ENCODE data around the gene FZD2. TPM values are rescaled to one million over a fixed set of nuclear protein-coding genes. Genes with fewer than 3 reads are reported as not detected.
"Not testable (repeated sequence)": the region's sequence is repeated elsewhere in the genome, so short reads cannot be mapped to it uniquely, and the experiment has no call there.

The FZD2 gene
- total RNA-seq, result under 1 TPM in 1 of 2 experiments, not detected in 1; 0.15 TPM

DNA sequence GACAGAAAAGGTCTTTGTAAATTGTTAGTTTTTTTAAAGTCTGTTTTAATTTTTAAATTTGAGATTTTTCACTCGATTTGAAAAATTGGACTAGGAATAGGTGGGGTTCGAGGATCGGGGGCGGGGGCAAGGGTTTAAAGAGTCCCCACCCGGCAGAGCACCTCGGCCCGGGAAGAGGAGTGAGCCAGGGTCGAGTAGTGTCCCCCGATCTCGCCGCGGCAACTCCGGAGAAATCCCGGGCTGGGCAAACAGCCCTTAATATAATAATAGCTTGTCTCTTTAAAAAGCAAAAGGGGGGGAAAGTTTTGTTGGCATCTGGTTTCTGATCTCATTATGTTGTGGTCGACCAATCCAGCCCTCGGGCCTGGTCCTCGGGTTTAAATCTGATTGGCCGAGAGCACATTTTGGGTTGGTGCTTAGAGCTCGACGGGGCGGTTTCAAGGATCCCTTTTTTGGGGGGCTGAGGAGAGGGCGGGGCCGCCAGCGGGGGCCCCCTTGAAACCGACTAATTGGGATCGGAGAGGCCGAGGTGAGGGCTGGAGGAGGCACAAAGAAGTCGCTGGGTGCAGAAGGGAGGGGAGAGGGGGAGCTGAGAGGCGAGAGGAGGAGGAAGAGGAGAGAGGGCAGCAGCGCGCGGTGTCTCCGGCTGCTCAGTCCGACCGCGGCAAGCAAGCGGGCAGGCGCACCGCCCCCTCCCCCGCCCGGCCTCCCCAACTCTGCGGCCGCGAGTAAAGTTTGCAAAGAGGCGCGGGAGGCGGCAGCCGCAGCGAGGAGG lies at the start of gene FZD2:
Gene FZD2, plus strand, starts transcription at position 653 of the 775 bp plus-strand sequence. CDS start 205 bp downstream, outside the sequence.
- ChIA-PET CTCF (interaction anchor here (0.6 to 0.8 kb wide), 3 partner anchors 23 to 434 kb away, joined by 3 to 4 read pairs (median 3); partner anchors contain the start of gene HDAC5), POLR2A (no interaction called here)

DNA sequence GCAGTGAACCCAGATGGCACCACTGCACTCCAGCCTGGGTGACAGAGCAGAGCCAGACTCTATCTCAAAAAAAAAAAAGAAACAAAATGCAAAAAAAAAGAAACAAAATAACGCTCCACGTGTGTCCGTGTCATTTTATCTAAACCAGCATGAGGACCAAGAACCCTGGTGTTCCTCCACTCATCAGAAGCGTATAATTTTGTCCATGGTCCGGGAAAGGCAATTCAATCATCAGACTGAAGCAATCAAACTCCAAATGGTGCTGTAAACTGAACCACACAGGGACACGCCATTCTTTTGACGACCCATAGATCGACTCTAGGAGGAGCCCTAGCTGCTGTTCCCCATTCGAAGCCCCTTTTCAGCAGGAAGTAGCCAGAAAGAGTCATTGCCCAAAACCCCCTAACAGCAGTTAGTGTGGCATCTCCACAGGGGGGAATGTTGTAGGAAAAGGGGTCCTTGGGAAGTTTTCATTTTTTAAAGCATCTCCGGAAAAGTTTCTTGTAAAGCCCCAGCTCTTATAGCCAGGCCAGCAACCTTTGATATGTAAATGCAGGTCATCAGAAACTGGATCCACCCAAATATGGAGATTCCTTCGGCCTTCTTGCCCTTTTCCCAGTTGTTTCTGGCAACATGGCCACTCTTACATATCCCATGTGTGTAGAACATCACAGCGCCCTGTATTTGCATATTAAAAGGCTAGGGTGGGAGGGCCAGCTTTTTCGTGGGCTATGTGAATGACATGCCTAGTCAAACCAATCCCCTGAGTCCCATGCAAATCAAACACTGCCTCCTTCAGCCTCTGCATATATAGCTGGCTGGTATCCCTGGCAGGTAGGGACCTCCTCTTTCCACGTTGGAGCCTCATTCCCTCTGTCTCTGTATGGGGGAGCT lies 45.8 kb upstream of the FZD2 start:
- POLR2A ChIA-PET, result not testable (repeated sequence)

DNA sequence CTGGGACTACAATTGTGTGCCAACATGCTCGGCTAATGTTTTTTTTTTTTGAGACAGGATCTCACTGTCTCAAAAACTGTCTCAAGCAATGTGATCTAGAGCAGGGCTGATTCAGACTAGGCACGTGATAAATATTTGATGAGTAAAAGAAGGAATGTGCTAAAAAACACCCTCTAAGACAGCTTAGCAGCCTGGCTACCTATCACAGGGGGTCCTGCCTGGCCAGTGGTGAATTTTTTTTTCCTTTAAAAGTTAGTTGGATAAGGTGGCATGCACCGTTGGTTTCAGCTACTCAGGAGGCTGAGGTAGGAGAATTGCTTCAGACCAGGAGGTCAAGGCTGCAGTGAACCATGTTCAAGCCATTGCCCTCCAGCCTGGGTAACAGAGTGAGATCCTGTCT lies 39.3 kb upstream of the FZD2 start:
- POLR2A ChIA-PET, result no interaction called here

More for the DNA sequence above, 45.8 kb upstream of the FZD2 start:
- CTCF ChIA-PET, result interaction anchor here (0.9 kb wide), 1 partner anchor 136 kb away, joined by 4 read pairs; no protein-coding TSS in a partner anchor

DNA sequence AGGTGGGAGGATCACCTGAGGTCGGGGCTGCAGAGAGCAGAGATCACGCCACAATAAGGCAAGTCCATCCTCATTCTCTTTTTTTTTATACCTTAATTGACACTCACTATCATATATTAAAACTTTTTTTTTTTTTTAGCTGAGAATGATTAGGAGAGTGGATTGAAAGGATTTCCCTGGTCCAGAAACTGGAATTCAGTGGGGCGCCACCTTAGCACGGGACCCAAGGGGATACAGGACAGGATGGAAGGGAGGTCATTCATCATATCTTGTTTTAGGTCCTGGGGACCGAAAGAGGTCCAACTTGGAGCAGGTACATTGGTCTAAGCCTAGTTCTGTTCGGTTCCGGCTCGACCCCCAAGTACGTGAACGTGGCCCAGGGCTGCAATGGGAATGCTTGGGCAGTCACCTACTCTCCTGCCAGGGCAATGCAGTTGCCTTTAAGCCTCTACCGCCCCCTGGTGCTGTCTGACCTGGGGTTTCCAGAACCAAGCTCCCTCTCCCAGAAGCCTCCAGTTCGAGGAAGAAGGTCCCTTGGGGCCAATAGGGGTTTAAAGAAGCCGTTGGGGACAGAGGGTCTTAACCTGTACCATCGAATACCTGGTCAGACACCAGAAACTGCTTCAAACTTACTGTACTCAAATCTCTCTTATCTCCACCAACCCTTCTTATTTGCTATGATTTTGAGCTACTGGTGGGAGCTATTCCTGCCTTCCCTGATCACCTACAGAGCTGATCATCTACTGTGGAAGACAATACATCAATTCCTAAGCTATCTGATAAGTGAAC lies 34.2 kb upstream of the FZD2 start:
- ChIA-PET CTCF (interaction anchor here (0.6 to 2.0 kb wide), 10 partner anchors 10 to 354 kb away, joined by 3 to 9 read pairs (median 3); partner anchors contain the start of genes DBF4B and GRN), POLR2A (interaction anchor here (0.6 kb wide), 1 partner anchor 21 kb away, joined by 8 read pairs; no protein-coding TSS in a partner anchor)

More for the DNA sequence above, 39.3 kb upstream of the FZD2 start:
- CTCF ChIA-PET, result no interaction called here

DNA sequence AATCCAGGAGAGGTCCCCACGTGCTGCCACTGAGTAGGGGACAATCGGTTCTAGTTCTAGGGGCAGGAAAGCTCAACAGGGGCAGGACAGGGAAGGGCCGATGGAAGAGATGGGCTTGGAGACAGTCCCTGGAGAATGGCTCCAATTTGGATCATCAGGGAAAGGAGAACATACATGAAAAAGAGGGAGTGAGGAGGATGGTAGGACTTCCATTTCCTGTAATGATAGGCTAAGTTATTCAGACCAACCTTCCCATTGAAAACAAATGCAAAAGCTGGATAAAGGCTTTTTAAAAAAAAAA lies 33.7 kb upstream of the FZD2 start:
- POLR2A ChIA-PET, result interaction anchor here (0.6 kb wide), 1 partner anchor 21 kb away, joined by 8 read pairs; no protein-coding TSS in a partner anchor

DNA sequence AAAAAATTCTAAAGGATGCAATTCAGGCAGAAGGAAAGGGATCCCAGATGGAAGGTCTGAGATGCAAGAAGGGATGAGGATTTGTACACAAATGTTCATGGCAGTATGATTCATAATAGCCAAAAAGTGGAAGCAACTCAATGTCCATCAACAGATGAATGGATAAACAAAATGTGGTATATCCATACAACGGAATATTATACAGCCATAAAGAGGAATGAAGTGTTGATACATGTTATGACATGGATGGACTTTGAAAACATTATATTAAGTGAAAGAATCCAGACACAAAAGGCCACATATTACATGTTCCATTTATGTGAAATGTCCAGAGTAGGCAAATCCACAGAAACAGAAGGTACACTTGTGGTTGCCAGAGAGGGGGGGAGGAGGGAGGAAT lies 30.2 kb upstream of the FZD2 start:
- POLR2A ChIA-PET, result no interaction called here

More for the DNA sequence above, 33.7 kb upstream of the FZD2 start:
- CTCF ChIA-PET, result interaction anchor here (0.6 to 2.0 kb wide), 7 partner anchors 10 to 354 kb away, joined by 3 to 9 read pairs (median 3); partner anchors contain the start of gene GRN

DNA sequence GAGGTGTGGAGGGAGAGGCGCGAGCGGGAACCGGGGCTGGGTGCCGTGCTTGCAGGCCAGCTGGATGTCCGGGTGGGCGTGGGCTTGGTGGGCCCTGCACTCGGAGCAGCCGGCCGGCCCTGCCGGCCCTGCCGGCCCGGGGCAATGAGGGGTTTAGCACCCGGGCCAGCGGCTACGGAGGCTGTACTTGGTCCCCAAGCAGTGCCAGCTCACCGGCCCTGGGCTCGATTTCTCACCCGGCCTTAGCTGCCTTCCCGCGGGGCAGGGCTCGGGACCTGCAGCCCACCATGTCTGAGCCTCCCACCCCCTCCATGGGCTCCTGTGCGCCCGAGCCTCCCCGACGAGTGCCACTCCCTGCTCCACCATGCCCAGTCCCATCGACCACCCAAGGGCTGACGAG lies 29.3 kb upstream of the FZD2 start:
- ChIA-PET POLR2A (no interaction called here), CTCF (no interaction called here)

More for the DNA sequence above, 30.2 kb upstream of the FZD2 start:
- CTCF ChIA-PET, result no interaction called here

DNA sequence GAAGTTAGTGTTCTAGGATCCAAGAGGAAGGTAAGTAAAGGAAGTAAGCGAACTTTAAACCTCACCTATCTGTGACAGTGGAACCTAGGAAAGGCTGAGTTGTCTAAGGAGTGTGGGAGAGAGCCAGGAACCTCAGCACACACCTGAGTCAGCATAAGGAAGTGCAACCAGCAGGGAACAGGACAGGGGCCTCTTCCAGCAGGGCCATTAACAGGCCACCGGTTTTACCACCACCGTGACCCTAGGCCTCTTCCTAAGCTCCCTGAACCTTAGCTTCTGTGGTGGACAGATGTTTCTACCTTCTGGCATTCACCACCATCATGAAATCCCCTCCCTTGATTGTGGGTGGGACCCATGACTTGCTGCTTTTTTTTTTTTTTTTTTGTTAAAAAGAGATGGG lies 27.4 kb upstream of the FZD2 start:
- CTCF ChIA-PET, result interaction anchor here (0.7 to 1.0 kb wide), 2 partner anchors 178 to 308 kb away, joined by 3 to 4 read pairs; no protein-coding TSS in a partner anchor
- POLR2A ChIA-PET, result no interaction called here

DNA sequence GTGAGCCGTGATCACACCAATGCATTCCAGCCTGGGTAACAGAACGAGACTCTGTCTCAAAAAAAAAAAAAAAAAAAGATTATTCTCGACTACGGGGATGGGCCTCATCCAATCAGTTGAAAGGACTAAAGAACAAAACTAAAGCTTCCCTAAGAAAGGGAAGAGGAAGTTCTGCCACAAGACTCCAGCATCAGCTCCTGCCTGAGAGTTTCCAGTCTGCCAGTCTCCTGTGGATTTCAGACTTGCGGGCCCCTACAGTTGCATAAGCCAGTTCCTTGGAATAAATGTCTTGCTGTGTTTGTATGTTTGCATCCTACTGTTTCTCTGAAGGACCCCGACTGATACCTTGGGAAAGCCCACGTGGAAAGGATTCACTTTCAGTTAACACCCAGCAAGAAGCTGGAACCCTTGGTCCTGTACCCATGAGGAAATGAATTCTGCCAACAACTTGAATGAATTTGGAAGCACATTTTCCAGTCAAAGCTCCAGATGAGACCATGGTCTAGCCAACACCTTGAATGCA lies 26.3 kb upstream of the FZD2 start:
- ChIA-PET CTCF (interaction anchor here (0.6 kb wide), 1 partner anchor 102 kb away, joined by 4 read pairs; no protein-coding TSS in a partner anchor), POLR2A (no interaction called here)

DNA sequence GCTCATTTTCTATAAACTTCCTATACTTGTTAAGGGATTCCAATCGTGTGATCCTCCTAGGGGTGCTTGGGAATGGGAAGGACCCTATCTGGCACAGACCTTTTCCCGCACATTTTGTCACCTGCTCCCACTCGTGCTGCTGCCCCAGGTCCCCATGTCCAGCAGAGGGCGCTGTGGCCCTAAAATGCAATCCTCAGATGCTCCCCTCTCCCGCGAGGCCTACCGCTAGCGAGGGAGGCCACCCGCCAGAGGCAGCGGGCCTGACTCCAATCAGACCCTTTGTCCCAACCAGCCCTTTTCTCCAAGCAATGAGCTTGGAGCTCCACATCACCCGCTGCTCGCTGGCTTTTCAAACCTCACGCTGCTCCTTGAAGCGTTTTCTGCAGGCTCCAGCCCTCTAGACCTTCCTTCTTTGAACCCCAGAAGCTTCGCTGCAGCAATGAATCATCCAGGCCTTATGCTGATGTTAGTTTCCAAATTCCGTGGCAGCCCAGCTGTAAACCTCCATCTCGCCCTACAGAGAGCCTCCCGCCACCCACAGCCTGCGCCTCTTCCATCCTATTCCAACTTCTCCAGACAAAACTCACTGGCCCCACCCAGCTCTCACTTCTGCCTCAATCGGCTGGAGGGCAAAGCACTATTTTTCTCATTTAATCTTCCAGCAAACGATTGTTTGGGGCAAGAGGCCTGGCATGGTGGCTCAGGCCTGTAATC lies 23.6 kb upstream of the FZD2 start:
- POLR2A ChIA-PET, result no interaction called here

DNA sequence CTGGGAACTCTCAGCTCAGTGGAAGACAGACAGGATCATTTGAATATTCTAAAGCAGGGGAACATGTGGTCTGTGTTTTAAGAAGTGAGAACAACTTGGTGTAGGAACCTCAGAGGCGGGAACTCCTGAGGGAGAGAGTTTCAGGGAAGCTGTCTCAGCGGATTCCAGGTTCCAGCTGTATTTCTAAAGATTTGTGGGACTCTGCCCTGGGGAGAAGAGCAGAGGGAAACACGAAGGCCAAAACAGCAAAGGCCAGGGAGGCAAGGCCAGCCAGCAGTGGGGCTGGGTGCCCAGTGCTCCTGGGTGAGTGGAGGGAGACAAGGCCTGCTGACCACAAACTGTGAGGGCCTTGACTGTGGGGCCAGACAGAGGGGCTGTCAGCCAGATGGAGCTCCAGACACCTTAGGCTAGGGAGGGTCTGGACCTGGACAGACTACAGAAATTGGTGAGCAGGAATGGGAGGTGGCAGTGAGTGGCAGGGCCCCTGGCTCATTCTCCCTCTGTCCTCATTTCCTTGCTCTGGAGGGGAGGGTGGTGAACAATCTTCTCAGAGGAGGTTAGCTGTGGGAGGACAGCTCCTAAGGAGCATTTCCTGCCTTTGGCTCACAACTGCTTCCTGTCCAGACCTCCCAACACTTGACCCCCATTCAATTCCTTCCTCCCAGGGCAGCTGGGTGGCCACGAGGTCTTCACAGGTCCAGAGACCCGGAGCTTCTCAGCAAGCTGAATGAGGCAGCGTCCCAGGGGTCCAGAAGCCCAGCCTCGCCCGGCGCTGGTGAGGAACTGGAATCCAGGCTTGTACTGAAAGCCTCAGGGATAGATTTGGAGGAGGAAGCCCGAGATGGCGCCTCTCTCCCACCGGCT lies 21.0 kb upstream of the FZD2 start:
- ChIA-PET POLR2A (no interaction called here), CTCF (interaction anchor here (0.9 to 1.8 kb wide), 2 partner anchors 14 to 31 kb away, joined by 3 to 5 read pairs; no protein-coding TSS in a partner anchor)

More for the DNA sequence above, 23.6 kb upstream of the FZD2 start:
- CTCF ChIA-PET, result interaction anchor here (0.6 to 1.6 kb wide), 13 partner anchors 11 to 596 kb away, joined by 3 to 9 read pairs (median 3); partner anchors contain the start of genes CCDC43 and FZD2

DNA sequence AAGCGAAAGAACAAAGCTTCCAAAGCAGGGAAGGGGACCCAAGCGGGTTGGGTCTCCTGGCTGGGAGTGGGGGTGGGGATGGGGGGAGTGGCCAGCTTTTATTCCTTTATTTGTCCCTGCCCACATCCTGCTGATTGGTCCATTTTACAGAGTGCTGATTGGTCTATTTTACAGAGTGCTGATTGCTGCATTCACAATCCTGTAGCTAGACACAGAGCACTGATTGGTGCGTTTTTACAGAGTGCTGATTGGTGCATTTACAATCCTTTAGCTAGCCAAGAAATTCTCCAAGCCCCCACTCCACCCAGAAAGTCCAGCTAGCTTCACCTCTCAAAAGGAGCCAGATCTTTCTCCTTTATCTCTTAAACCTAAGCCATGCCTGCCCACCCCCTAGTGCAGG lies 19.4 kb upstream of the FZD2 start:
- POLR2A ChIA-PET, result not testable (repeated sequence)

DNA sequence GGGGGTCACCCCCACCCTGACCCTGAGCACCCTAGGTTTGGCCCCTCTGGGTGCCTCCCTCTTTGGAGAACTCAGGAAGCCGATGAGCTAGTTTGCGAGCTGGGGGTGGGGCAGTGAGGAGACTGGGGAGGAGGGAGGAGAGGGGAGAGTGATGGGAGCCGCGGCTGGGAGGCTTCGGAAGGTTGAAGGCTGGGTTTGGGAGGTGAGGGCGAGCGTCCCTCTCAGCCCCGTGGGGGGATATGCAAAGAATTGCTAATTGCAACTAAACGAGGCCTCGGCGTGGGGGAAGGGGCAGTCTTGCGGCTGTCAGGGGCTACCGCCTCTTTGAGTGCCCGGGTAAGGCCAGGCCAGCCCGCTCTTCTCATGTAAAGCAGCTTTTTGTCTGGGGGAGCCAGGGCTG lies 17.6 kb upstream of the FZD2 start:
- ChIA-PET POLR2A (no interaction called here), CTCF (no interaction called here)

More for the DNA sequence above, 19.4 kb upstream of the FZD2 start:
- CTCF ChIA-PET, result not testable (repeated sequence)

DNA sequence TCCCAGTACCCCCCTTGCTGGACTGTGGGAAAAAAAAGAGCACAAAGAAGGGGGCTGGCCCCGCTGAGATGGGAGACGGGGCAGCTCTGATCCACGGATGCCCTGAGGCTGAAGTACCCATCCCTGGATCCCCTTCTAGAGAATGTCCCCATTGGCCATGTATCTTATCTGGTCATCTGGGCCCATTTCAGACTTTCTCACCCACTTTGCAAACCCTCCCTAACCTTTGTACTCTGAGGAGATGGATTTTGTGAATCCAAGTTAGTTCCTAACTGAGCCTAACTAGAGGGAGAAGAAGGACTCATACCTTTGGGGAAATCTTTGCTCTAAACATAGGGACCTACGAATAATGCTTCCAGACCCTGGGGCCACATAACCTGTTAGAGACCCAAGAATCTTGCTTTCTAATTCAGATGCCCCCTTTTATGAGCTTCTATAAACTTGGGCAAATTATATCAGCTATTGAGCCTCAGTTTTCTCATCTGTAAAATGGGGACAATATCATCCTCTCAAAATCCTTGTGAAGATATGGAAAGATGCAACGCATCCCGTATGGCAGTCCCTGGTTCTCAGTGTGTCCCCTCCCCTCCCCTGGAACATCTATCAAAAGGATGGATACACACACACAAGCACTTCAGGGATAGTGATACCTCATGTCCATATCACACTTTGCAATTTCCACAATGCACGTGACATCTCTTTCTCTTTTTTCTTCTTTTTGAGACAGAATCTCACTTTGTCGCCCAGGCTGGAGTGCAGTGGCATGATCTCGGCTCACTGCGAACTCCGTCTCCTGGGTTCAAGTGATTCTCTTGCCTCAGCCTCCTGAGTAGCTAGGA lies 16.8 kb upstream of the FZD2 start:
- ChIA-PET CTCF (no interaction called here), POLR2A (no interaction called here)

DNA sequence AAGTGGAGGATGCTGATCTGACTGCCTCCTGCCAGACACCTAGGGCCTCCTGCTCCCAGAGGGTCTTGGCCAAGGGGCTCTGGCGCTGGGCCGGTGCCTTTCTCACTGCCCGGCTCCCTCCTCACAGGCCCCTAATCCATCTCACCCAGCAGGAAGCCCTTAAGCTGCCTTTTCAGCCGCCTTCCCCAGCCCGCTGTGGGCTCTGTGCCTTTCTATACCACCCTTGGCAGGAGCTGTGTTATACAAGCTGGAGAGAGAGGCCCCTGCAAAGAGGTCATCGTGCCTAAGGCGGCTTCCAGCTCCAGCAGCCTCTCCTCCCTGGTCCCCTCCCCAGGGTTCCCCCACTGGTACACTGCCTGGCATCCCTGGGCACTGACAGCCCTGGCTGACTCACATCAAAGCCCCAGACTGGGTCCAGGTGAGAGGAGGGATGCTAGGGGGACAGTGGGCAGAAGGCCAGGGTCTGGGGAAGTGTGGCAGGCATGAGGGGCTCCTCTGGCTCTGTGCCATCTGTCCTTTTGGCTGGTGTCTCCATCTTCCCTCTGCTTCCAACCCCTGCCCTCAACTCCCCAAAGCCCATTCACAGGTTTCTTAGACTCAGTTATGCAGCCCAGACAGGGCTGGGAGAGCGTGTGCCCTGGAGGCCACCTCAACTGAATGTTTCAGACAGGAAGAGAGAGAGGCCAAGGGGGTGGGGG lies 15.3 kb upstream of the FZD2 start:
- ChIA-PET POLR2A (no interaction called here), CTCF (interaction anchor here (0.5 kb wide), 1 partner anchor 251 kb away, joined by 3 read pairs; no protein-coding TSS in a partner anchor)

Measured in activated CD8-positive, alpha-beta memory T cell treated with anti-CD3 and anti-CD28 coated beads for 36 hours (primary cell).